Fibroblast of peridontal ligament (primary cell): ENCODE data around the gene PLXNA2.

Experiments
- DNase-seq: peaks from one replicate; pipeline ENCODE4 v3.0.0-alpha.2; 2010; ENCODE audit errors: extremely low read depth

Gene PLXNA2

DNA sequence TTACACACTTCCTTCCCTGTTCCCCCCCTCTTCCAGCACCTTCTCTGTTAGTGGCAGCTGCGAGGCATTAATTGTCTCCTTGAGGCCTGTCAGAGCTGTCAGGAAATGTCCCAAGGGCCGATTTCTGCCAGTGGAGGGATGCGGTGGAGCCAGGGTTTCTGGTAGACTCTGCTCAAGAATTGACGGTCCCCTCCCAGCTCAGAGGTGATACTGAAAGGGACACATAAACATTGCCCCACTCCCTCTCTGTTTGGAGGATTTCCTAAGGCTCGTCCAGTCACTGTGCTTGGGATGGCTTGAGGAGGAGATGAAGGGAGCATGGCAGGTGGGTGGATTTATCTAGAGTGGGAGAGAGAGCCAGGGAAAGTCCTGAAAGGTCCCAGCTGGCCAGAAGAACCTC lies 271.8 kb downstream of the PLXNA2 start:
- no peak for DNase-seq
